ENCODE results near the gene PMS2.
A peak's percentile ranks its signal among the peaks of the same experiment; 100 is the strongest.
"Not testable (repeated sequence)": the region's sequence is repeated elsewhere in the genome, so short reads cannot be mapped to it uniquely, and the experiment has no call there.

PMS2 gene

DNA sequence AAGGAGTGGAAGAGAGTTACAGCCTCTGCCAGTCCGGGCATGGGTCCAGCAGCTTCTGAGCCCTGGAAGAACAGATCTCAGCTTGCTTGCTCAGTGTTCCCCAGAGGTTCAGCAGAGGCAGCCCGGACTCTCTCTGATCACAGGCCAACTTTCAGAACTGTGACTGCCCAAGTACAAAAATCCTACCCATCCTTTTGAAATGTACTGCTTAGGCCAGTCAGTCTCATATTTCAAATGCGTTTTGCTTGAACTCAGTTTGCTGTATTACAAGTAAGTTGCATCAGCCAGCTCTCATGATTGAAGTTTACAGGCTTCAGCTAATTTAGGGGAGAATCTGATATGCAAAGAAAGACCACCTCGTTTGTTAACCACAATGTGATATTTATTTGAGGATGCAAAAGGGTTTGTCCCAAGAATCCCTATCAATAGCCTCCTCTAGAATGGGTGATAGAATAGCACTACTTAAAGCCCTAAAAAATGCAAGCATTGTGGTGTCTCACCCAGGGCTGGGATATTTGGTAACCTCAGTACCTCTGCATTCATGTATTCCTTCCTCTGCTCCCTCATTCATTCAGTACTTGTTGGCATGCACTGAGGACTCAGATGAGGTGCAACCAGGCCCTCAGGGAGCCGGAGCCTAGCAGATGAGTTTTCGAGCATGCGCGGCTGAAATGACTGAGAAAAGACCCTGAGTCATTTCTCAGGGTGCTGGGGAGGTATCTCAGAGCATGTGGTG lies 7.2 kb upstream of the PMS2 start:
- DNase-seq: no peak

DNA sequence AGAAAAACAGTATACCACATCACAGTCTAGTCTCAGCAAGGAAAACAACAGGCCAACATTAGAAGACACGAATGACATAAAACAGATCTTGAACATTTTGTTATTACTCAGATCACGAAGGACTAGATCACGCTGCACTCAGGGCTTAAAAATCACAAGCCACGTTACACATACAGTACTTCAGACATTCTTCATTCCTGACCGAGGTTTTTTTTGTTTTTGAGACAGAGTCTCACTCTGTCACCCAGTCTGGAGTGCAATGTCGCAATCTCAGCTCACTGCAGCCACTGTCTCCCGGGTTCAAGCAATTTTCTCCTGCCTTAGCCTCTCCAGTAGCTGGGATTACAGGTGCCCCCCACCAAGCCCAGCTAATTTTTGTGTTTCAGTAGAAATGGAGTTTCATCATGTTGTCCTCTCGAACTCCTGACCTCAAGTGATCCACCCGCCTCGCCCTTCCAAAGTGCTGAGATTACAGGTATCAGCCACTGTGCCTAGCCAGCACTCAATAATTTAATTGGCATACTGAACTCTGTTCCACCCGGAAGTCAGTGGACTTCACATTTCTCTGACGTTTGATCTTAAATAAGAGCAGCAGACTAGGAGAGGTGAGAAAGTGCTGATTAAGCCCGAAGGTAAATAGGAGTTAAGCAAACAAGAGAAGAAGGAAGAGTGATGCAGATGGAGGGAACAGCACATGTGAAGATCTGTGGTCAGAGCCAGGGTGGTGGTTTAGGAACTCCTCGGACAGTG lies 3.7 kb upstream of the PMS2 start:
- DNase-seq: no peak

DNA sequence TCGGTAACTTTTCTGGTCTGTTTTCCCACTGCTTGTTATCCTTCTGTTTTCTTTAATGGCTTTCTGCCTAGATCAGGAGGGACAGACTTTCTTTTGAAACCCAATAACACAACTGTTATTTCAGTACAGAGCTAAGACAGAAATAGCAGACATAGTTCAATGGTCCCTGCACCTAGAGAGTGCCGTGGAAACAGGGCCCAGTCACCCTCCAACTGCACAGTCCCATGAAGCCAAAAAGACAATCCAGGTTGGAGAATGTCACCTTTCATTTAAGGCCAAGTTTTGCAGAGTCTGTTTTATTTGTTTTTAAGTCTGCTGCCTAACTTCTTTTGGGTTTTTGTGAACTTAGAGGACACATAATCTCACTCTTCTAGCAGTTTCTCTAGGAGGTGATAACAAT lies 2.7 kb upstream of the PMS2 start:
- no peak for DNase-seq

DNA sequence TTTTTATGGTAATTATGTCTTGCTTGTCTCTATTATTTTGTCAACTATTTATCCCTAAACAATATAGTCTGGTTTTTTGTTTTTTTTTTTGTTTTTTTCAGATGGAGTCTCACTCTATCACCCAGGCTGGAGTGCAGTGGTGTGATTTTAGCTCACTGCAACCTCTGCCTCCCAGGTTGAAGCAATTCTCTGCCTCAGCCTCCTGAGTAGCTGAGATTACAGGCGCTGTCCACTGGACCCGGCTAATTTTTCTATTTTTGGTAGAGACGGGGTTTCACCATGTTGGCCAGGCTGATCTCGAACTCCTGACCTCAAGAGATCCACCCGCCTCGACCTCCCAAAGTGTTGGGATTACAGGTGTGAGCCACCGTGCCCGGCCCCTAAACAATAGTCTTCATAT lies 1.5 kb upstream of the PMS2 start:
- DNase-seq: not testable (repeated sequence)

GRCh38 chr7:6007835-6008590 lies 836 bp downstream of the PMS2 start:
- not testable (repeated sequence) for DNase-seq

DNA sequence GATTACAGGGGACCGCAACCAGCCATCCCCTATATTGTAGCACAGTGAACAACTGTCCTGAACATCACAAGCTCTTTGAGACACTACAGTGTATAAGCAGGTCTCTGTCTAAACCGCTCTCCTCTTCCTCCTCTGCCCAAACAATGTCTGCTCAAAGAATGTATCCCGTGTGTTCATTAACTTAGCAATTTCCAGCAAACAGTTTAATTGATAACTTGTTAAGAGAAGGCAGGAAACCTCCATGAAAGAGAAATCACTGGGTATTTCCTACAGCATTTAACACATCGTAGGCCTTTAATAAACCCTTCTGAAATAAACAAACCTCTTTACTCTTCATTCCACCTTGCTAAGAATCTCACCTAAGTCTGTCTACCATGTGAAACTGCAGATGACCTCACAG lies 1.5 kb downstream of the PMS2 start:
- DNase-seq: no peak

DNA sequence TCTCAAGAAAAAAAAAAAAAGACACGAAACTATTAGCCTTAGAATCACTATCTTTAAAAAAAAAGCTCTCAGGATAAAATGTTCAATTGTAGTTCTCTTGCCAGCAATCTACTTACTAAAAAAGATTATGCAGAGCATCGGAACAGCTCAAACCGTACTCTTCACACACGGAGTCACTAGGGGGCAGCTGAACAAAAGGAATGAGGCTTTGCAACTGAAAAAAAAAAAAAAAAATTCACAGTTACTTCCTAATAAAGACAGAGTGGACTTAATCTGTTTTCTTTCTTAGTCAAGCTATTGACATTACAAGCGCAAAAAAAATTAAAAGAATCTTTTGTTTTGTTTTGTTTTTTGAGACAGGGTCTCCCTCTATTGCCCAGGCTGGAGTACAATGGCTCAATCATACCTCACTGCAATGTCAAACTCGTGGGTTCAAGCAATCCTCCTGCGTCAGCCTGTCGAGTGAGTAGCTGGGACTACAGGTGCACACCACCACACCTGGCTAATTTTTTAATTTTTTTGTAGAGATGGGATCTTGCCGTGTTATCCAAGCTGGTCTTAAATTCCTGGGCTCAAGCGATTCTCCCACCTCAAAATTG lies 11.5 kb downstream of the PMS2 start:
- DNase-seq: peak; percentile 34

- DNase-seq: not testable (repeated sequence)
These were observed 21.8 kb downstream of the PMS2 start for GRCh38 chr7:5987061-5987460.

DNA sequence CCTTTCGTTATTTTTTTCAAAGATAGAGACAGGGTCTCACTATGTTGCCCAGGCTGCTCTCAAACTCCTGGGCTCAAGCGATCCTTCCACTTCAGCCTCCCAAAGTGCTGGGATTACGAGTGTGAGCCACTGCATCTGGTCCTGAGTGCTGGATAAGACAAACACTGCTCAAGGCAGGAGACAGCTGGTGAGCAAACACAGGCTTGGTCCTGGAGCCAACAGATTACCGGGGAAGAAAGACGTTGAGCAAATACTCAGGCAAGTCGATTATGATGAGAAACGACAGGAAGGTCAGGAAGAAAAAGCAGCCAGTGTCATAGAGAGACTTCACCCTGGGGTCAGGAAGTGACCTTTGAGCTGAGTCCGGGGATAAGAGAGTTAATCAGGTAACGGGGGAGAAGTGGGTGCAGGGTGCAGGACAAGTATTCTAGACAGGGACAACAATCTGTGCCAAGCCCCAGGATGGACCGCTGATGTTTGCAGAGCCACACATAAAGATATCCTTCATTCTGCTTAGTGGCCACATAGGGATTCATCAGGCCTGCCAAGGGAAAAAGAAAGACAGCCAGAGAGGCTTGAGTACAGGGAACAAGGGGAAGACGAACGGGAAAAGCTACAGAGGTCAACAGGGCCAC lies 29.1 kb downstream of the PMS2 start:
- not testable (repeated sequence) for DNase-seq

GRCh38 chr7:5973580-5973979 lies 35.3 kb downstream of the PMS2 start:
- not testable (repeated sequence) for DNase-seq

DNA sequence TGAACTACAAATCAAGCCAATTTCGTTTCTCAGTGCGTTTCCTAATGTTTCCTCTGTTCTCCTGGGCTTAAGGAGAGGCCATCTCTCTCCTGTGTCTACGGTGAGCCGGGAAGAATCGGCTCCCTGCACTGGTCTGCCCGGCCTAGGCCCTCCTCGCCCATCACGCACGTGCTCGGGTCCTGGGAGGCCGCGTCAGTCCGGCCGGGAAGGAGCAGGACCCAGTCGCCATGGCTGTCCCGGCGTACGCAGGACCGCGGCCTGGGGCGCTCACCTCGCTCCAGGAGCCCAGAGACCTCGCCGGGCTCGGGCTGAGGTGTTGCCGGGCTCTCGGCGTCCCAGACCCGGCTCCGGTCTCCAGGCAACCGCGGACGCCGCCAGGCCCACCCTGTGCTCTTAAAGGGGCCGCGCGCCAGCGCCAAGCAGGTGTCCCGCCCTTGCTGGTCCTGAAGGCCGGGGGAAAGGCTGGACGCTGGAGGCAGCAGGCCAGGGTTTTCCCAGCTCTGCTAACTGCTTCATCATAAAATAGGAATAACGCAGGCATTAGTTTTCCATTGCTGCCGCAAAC lies 38.4 kb downstream of the PMS2 start, which contains the start of gene RSPH10B:
Gene RSPH10B (minus strand): TSS at position 343 of the 565 bp plus-strand sequence. CDS start 3,573 bp downstream, outside the sequence.
- not testable (repeated sequence) for DNase-seq

- not testable (repeated sequence) for DNase-seq
These were observed 45.0 kb downstream of the PMS2 start for GRCh38 chr7:5963810-5964209.

GRCh38 chr7:5963205-5963604 lies 45.6 kb downstream of the PMS2 start:
- DNase-seq: not testable (repeated sequence)

DNA sequence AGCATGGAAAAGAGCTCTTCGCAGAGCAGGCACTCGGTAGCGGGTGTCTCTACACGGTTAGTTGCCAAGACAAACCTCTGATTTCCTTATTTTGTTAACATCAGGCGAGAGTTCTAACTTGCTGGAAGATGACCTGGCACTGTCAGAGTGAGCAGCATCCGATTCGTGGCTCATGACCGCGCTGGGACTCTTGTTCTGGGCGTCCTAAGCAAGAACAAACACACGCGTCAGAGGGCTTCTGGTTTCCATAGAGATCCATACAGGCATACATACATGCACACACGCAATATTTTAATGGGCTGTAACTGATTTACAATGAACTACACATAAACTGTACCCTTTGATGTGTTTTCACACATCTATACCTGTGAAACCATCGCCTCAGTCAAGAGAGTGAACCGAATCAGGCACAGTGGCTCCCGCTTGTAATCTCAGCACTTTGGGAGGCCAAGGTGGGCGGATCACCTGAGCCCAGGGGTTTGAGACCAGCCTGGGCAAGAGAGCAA lies 73.9 kb downstream of the PMS2 start:
- DNase-seq: not testable (repeated sequence)

DNA sequence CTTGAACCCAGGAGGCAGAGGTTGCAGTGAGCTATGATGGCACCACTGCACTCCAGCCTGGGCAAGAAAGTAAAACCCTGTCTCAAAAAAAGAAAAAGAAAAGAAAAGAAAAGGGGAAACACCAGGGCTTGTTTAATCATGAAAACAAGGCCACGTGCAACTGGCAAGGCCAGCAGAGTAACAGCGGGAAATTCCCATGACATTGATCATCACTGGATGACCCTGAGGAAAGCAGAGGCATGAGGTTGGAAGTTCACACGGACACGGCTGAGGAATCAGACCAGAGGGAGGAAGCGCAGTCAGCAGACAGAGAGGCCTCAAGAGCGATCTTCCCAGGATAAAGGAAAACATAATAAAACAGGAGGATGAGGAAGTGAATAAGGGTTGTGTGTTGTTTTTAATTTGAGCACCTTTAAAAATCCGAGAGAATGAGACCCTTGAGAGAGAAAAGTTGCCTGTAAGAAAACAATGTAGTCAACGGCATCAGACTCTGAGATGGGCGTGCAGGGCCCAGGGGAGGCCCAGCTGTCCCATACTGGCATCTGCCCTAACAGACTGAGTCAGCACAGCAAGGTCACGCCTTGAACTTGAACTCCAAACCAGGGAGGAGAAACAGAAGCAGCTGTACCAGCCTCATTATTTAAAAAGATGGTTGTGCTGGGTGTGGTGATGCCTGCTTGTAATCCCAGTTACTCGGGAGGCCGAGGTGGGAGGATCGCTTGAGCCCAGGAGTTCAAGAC lies 76.8 kb downstream of the PMS2 start:
- not testable (repeated sequence) for DNase-seq

DNA sequence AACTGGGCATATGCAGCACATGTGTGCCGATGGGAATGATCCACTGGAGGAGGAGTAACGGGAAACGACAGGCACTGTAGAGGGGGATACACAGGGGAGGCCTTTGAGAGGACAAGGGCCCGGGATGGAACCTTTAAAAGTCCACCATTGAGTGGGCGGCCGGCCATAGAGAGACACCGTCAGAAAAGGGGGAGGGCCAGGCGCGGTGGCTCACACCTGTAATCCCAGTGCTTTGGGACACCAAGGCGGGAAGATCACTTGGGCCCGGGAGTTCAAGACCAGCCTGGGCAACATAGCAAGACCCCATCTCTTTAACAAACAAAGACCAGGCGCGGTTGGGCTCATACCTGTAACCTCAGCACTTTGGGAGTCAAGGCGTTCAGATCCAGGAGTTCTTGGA lies 77.6 kb downstream of the PMS2 start:
- DNase-seq: not testable (repeated sequence)

GRCh38 chr7:5930290-5930689 lies 78.6 kb downstream of the PMS2 start:
- not testable (repeated sequence) for DNase-seq

- DNase-seq: not testable (repeated sequence)
These were observed 82.5 kb downstream of the PMS2 start for GRCh38 chr7:5926263-5926870.

- not testable (repeated sequence) for DNase-seq
These were observed 84.2 kb downstream of the PMS2 start for GRCh38 chr7:5924630-5925029.

DNA sequence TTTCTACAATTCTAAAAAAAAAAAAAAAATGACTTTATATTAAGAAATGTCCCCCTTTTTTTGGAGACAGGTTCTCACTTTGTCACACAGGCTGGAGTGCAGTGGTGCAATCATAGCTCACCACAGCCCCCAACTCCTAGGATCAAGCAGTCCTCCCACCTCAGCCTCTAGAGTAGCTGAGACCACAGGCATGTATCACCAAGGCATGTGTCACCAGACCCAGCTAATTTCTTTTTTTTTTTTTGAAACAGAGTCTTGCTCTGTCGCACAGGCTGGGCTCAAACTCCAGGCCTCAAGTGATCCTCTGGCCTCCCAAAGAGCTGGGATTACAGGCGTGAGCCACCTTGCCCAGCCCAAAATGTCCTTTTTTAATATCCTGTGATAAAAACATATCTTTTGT lies 84.7 kb downstream of the PMS2 start:
- DNase-seq: not testable (repeated sequence)

Data from NCI-H1048 (cell line).